HG03064 (cell line): ENCODE measurements around the gene WASHC2A.
"Not testable (repeated sequence)": the region's sequence is repeated elsewhere in the genome, so short reads cannot be mapped to it uniquely, and the experiment has no call there.

Experiments
- ATAC-seq: cut with Tn5 transposase; IDR thresholded peaks from one replicate; pipeline ENCODE4 v1.9.1; 2021; ENCODE audit warnings: low read depth; ENCODE audit not compliant: unreplicated experiment

Gene WASHC2A

DNA sequence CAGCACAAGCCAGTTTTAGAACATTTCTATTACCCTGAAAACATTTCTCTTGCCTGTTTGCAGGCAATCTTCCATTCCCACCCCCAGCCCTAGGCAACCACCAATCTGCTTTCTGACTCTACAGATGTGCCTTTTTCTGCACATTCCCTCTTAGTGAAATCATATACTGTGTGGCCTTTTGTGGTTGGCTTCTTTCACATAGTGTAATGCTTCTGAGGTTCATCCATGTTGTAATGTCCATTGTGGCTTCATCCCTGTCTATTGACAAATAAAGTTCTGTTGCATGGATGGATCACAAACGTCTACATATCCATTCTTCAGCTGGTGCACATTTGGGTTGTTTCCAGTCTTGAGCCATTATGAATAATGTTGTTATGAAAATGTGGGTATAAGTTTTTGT is 77.8 kb downstream of the WASHC2A start:
- ATAC-seq = not testable (repeated sequence)

GRCh38 chr10:50152792-50153272 is 85.1 kb downstream of the WASHC2A start:
- ATAC-seq = no peak

DNA sequence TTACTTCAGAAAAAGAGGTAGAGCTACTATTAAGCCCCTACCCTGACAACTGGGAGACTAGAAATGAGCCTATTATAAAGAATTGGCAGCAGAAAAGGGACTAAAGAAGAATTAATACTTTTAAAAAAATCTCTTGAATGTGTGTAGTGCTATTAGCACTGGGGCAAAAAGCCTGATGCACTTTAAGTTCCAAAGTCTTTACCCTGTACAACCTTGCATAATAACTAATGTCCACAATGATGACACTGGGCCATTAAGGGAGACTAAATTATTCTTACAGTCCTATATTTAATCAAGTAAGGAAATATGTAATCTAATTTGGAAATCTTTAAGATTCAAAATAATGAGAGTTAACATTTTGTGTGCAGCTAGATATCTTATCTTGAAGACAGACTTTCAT is 90.1 kb downstream of the WASHC2A start:
- not testable (repeated sequence) for ATAC-seq

GRCh38 chr10:50159856-50160255 is 92.1 kb downstream of the WASHC2A start:
- not testable (repeated sequence) for ATAC-seq

DNA sequence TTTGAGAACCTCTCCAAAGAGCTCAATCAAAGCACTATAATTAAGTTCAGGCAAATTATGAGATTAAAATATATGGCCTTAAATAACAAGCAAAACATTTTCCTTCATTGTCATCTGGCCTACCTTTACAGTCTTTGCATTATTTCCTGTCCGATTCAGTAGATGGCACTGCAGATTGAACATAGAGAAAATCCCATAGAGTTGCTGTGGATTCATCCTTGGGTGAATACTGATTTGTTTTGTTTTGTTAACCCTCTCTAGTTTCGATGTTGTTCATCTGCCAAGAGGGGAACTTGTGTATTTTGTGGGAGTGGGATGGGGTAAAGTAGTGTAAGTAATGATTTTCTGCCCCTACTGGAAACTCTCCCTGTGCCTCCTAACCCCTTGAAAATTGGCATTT is 97.3 kb downstream of the WASHC2A start:
- ATAC-seq = not testable (repeated sequence)

DNA sequence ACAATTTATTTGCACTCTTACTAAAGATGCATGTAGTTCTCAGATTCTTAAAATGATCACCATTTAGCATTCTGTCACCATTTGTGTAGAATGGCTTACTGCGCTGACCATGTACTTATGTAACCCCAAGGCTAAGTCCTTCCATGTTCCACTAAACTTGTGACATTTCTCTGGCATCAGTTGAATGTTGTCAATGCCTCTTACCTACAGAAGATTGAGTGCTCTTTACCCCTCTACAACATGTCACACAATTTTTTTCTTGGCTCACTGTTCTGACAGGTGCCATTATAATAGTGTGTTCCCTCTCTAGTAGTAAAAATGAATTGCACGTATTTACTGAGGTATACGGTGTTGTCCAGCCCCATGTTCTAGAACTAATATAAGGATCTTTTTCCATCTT is 100.1 kb downstream of the WASHC2A start:
- not testable (repeated sequence) for ATAC-seq

GRCh38 chr10:50169506-50169905 is 101.8 kb downstream of the WASHC2A start:
- ATAC-seq = not testable (repeated sequence)

GRCh38 chr10:50174788-50175525 is 107.2 kb downstream of the WASHC2A start:
- not testable (repeated sequence) for ATAC-seq
